Measurements from ENCODE around the gene ZNF24. TPM values are rescaled to one million over a fixed set of nuclear protein-coding genes. Genes with fewer than 3 reads are reported as not detected.
A peak's percentile ranks its signal among the peaks of the same experiment; 100 is the strongest.

ZNF24 gene
- 10 to 100 TPM; 36.3 to 37.6 TPM for total RNA-seq

- Mint-ChIP-seq H3K4me3 (peak within 1 kb of the TSS; percentile 98), H3K27me3 (no peaks in the 10 kb centered on the region), H3K9me3 (no peaks in the 10 kb centered on the region), H3K36me3 (ENCODE audit: low read depth) (peaks cover 31% of the 10 kb centered on the region), H3K27ac (peak within 1 kb of the TSS; percentile 99), H3K4me1 (peaks cover 13% of the 10 kb centered on the region)
- peak; percentile 92 for ATAC-seq (replicated peaks)
Observed at GRCh38 chr18:35343936-35344735, at the start of gene ZNF24. Gene ZNF24 (minus strand): TSS chr18:35344420. CDS start chr18:35340650, 3,770 bp downstream.

- H3K4me3 Mint-ChIP-seq = no peak overlapping the region
- H3K36me3 Mint-ChIP-seq (ENCODE audit: low read depth) = no peaks in the 10 kb centered on the region
- H3K4me1 Mint-ChIP-seq = no peaks in the 10 kb centered on the region
- no peak overlapping the region for H3K27ac Mint-ChIP-seq
- peaks cover 27% of the 10 kb centered on the region for H3K27me3 Mint-ChIP-seq
- no peaks in the 10 kb centered on the region for H3K9me3 Mint-ChIP-seq
- no peak for ATAC-seq (replicated peaks)
Observed at GRCh38 chr18:35393716-35394115, 49.5 kb upstream of the ZNF24 start.

- ATAC-seq (replicated peaks) = no peak
- Mint-ChIP-seq H3K4me1 (no peaks in the 10 kb centered on the region), H3K4me3 (no peak overlapping the region), H3K9me3 (no peaks in the 10 kb centered on the region), H3K27me3 (peaks cover 29% of the 10 kb centered on the region), H3K27ac (no peak overlapping the region), H3K36me3 (ENCODE audit: low read depth) (no peaks in the 10 kb centered on the region)
Observed at GRCh38 chr18:35392375-35392774, 48.2 kb upstream of the ZNF24 start.

- no peaks in the 10 kb centered on the region for H3K9me3 Mint-ChIP-seq
- H3K27ac Mint-ChIP-seq = no peak overlapping the region
- peaks cover 29% of the 10 kb centered on the region for H3K27me3 Mint-ChIP-seq
- no peak for ATAC-seq (replicated peaks)
- H3K4me3 Mint-ChIP-seq = no peak overlapping the region
- no peaks in the 10 kb centered on the region for H3K4me1 Mint-ChIP-seq
- H3K36me3 Mint-ChIP-seq (ENCODE audit: low read depth) = no peaks in the 10 kb centered on the region
Observed at GRCh38 chr18:35390951-35391700, 46.9 kb upstream of the ZNF24 start.

- no peak overlapping the region for H3K27ac Mint-ChIP-seq
- peaks cover 28% of the 10 kb centered on the region for H3K27me3 Mint-ChIP-seq
- no peaks in the 10 kb centered on the region for H3K36me3 Mint-ChIP-seq (ENCODE audit: low read depth)
- H3K4me3 Mint-ChIP-seq = no peak overlapping the region
- ATAC-seq (replicated peaks) = no peak
- no peaks in the 10 kb centered on the region for H3K9me3 Mint-ChIP-seq
- no peaks in the 10 kb centered on the region for H3K4me1 Mint-ChIP-seq
Observed at GRCh38 chr18:35389095-35389618, 44.9 kb upstream of the ZNF24 start.

- Mint-ChIP-seq H3K27me3 (peaks cover 30% of the 10 kb centered on the region), H3K27ac (no peak overlapping the region), H3K4me3 (no peak overlapping the region), H3K36me3 (ENCODE audit: low read depth) (no peaks in the 10 kb centered on the region), H3K9me3 (no peaks in the 10 kb centered on the region), H3K4me1 (no peaks in the 10 kb centered on the region)
- ATAC-seq (replicated peaks) = peak; percentile 21
Observed at GRCh38 chr18:35387152-35387571, 42.9 kb upstream of the ZNF24 start.

GRCh38 chr18:35386600-35387100, 42.4 kb upstream of the ZNF24 start:
- ATAC-seq (replicated peaks) = peak; percentile 80
- H3K27ac Mint-ChIP-seq = no peak overlapping the region
- H3K9me3 Mint-ChIP-seq = no peaks in the 10 kb centered on the region
- no peak overlapping the region for H3K4me3 Mint-ChIP-seq
- H3K4me1 Mint-ChIP-seq = no peaks in the 10 kb centered on the region
- H3K36me3 Mint-ChIP-seq (ENCODE audit: low read depth) = no peaks in the 10 kb centered on the region
- peaks cover 30% of the 10 kb centered on the region for H3K27me3 Mint-ChIP-seq

GRCh38 chr18:35383136-35383535, 38.9 kb upstream of the ZNF24 start:
- peaks cover 18% of the 10 kb centered on the region for H3K27me3 Mint-ChIP-seq
- no peak overlapping the region for H3K4me3 Mint-ChIP-seq
- no peak overlapping the region for H3K27ac Mint-ChIP-seq
- no peaks in the 10 kb centered on the region for H3K36me3 Mint-ChIP-seq (ENCODE audit: low read depth)
- H3K9me3 Mint-ChIP-seq = no peaks in the 10 kb centered on the region
- no peak for ATAC-seq (replicated peaks)
- no peaks in the 10 kb centered on the region for H3K4me1 Mint-ChIP-seq

GRCh38 chr18:35379421-35379820, 35.2 kb upstream of the ZNF24 start:
- no peak overlapping the region for H3K4me3 Mint-ChIP-seq
- H3K27me3 Mint-ChIP-seq = peaks cover 8% of the 10 kb centered on the region
- ATAC-seq (replicated peaks) = no peak
- no peaks in the 10 kb centered on the region for H3K9me3 Mint-ChIP-seq
- no peaks in the 10 kb centered on the region for H3K36me3 Mint-ChIP-seq (ENCODE audit: low read depth)
- H3K4me1 Mint-ChIP-seq = no peaks in the 10 kb centered on the region
- H3K27ac Mint-ChIP-seq = no peak overlapping the region

- H3K27ac Mint-ChIP-seq = no peak overlapping the region
- H3K9me3 Mint-ChIP-seq = no peaks in the 10 kb centered on the region
- peaks cover 3% of the 10 kb centered on the region for H3K27me3 Mint-ChIP-seq
- H3K36me3 Mint-ChIP-seq (ENCODE audit: low read depth) = no peaks in the 10 kb centered on the region
- H3K4me3 Mint-ChIP-seq = no peak overlapping the region
- no peaks in the 10 kb centered on the region for H3K4me1 Mint-ChIP-seq
- no peak for ATAC-seq (replicated peaks)
Observed at GRCh38 chr18:35378574-35378896, 34.3 kb upstream of the ZNF24 start.

- Mint-ChIP-seq H3K4me1 (no peaks in the 10 kb centered on the region), H3K27ac (peak overlapping the region; percentile 54), H3K36me3 (ENCODE audit: low read depth) (no peaks in the 10 kb centered on the region), H3K4me3 (peak overlapping the region; percentile 76), H3K27me3 (peaks cover 3% of the 10 kb centered on the region), H3K9me3 (no peaks in the 10 kb centered on the region)
- no peak for ATAC-seq (replicated peaks)
Observed at GRCh38 chr18:35377875-35378573, 33.8 kb upstream of the ZNF24 start.

- Mint-ChIP-seq H3K27me3 (peaks cover 3% of the 10 kb centered on the region), H3K9me3 (no peaks in the 10 kb centered on the region), H3K27ac (peak within 1 kb of the TSS; percentile 81), H3K4me1 (peaks cover 4% of the 10 kb centered on the region), H3K36me3 (ENCODE audit: low read depth) (no peaks in the 10 kb centered on the region), H3K4me3 (peak within 1 kb of the TSS; percentile 76)
- ATAC-seq (replicated peaks) = peak; percentile 86
Observed at GRCh38 chr18:35376742-35377695, 32.8 kb upstream of the ZNF24 start, which contains the start of gene ZNF396. Gene ZNF396 (minus strand): TSS chr18:35377337. CDS start chr18:35374292, 3,045 bp downstream.

- Mint-ChIP-seq H3K36me3 (ENCODE audit: low read depth) (no peaks in the 10 kb centered on the region), H3K4me3 (peak overlapping the region; percentile 76), H3K27ac (peak overlapping the region; percentile 81), H3K4me1 (peaks cover 4% of the 10 kb centered on the region), H3K27me3 (peaks cover 3% of the 10 kb centered on the region), H3K9me3 (no peaks in the 10 kb centered on the region)
- ATAC-seq (replicated peaks) = peak; percentile 46
Observed at GRCh38 chr18:35376393-35376741, 32.1 kb upstream of the ZNF24 start.
